ENCODE measurements around the gene NENF.

GRCh38 chr1:212447478-212447877, 14.8 kb downstream of the NENF start:
- TF ChIP-seq CTCF (IDR thresholded peaks at IDR 0.05) (no peak), POLR2AphosphoS5 (IDR thresholded peaks at IDR 0.05; ENCODE audit: insufficient read depth in 1 of 2, low read depth in 1 of 2) (no peak), POLR2A (IDR thresholded peaks at IDR 0.05) (no peak)
